ENCODE data around the gene PRX. TPM values are rescaled to one million over a fixed set of nuclear protein-coding genes. Genes with fewer than 3 reads are reported as not detected.
A peak's percentile ranks its signal among the peaks of the same experiment; 100 is the strongest.

The PRX gene
- total and polyA plus RNA-seq, 2 of the 13 experiments (the other 11 are each of a cell fraction or from before 2014, with no cell fraction given) = 0.66 TPM

DNA sequence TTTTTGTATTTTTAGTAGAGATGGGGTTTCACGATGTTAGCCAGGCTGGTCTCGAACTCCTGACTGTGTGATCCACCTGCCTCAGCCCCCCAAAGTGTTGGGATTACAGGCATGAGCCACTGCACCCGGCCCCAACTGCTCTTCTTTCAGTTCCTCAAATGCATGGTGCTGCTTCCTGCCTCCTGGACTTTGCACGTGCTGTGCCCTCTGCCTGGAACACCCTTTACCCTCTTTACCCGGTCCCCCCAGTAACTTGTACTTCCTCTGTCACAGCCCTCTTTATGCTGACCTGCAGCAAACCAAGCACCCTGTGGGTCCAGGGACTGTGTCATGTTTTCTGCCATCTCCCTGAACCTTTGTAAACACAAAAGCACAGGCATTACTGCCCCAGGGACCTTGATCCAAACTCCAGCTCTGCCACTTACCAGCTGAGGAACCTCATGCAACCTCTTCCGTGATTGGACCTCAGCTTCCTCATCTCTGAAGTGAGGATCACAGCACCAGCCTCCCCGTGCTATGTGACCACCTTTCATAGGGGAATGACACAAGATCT, 48.6 kb upstream of the PRX start (continued):
- TF ChIP-seq, protein P1, sequence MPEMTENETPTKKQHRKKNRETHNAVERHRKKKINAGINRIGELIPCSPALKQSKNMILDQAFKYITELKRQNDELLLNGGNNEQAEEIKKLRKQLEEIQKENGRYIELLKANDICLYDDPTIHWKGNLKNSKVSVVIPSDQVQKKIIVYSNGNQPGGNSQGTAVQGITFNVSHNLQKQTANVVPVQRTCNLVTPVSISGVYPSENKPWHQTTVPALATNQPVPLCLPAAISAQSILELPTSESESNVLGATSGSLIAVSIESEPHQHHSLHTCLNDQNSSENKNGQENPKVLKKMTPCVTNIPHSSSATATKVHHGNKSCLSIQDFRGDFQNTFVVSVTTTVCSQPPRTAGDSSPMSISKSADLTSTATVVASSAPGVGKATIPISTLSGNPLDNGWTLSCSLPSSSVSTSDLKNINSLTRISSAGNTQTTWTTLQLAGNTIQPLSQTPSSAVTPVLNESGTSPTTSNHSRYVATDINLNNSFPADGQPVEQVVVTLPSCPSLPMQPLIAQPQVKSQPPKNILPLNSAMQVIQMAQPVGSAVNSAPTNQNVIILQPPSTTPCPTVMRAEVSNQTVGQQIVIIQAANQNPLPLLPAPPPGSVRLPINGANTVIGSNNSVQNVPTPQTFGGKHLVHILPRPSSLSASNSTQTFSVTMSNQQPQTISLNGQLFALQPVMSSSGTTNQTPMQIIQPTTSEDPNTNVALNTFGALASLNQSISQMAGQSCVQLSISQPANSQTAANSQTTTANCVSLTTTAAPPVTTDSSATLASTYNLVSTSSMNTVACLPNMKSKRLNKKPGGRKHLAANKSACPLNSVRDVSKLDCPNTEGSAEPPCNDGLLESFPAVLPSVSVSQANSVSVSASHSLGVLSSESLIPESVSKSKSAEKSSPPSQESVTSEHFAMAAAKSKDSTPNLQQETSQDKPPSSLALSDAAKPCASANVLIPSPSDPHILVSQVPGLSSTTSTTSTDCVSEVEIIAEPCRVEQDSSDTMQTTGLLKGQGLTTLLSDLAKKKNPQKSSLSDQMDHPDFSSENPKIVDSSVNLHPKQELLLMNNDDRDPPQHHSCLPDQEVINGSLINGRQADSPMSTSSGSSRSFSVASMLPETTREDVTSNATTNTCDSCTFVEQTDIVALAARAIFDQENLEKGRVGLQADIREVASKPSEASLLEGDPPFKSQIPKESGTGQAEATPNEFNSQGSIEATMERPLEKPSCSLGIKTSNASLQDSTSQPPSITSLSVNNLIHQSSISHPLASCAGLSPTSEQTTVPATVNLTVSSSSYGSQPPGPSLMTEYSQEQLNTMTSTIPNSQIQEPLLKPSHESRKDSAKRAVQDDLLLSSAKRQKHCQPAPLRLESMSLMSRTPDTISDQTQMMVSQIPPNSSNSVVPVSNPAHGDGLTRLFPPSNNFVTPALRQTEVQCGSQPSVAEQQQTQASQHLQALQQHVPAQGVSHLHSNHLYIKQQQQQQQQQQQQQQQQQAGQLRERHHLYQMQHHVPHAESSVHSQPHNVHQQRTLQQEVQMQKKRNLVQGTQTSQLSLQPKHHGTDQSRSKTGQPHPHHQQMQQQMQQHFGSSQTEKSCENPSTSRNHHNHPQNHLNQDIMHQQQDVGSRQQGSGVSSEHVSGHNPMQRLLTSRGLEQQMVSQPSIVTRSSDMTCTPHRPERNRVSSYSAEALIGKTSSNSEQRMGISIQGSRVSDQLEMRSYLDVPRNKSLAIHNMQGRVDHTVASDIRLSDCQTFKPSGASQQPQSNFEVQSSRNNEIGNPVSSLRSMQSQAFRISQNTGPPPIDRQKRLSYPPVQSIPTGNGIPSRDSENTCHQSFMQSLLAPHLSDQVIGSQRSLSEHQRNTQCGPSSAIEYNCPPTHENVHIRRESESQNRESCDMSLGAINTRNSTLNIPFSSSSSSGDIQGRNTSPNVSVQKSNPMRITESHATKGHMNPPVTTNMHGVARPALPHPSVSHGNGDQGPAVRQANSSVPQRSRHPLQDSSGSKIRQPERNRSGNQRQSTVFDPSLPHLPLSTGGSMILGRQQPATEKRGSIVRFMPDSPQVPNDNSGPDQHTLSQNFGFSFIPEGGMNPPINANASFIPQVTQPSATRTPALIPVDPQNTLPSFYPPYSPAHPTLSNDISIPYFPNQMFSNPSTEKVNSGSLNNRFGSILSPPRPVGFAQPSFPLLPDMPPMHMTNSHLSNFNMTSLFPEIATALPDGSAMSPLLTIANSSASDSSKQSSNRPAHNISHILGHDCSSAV (CRISPR knock-in tag; IDR thresholded peaks at IDR 0.05; ENCODE audit: borderline replicate concordance) = no peak
- TF ChIP-seq, protein P2, sequence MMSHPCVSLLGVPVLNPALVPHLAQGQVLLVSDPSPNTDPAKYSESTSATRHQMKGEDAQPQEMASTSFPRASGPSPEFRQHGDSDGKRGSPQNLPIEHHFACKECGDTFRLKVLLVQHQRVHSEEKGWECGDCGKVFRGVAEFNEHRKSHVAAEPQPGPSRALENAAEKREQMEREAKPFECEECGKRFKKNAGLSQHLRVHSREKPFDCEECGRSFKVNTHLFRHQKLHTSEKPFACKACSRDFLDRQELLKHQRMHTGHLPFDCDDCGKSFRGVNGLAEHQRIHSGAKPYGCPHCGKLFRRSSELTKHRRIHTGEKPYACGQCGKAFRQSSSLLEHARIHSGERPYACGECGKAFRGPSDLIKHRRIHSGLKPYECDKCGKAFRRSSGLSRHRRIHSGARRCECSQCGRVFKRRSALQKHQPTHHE (CRISPR knock-in tag; IDR thresholded peaks at IDR 0.05; ENCODE audit: borderline replicate concordance) = no peak
- TF ChIP-seq MIXL1 (CRISPR knock-in tag; IDR thresholded peaks at IDR 0.05) (peak; percentile 65; the same call in 1 of the 2 replicates), SATB2 (CRISPR knock-in tag; IDR thresholded peaks at IDR 0.05) (no peak), SOX6 (IDR thresholded peaks at IDR 0.05) (no peak), SOX6 (CRISPR knock-in tag; IDR thresholded peaks at IDR 0.05) (peak; percentile 48), ZNF33B (CRISPR knock-in tag; IDR thresholded peaks at IDR 0.05) (no peak), ZNF225 (CRISPR knock-in tag; IDR thresholded peaks at IDR 0.05) (0 out of 2 replicates have a peak, but pooled peaks have one; percentile 20), IRF2 (CRISPR knock-in tag; IDR thresholded peaks at IDR 0.05) (0 out of 2 replicates have a peak, but pooled peaks have one; percentile 10), IKZF4 (CRISPR knock-in tag; IDR thresholded peaks at IDR 0.05; ENCODE audit: borderline replicate concordance, low read depth, not compliant biosample characterization) (no peak), ZNF343 (CRISPR knock-in tag; IDR thresholded peaks at IDR 0.05) (no peak), NFATC3 (CRISPR knock-in tag; IDR thresholded peaks at IDR 0.05) (no peak), ZNF7 (CRISPR knock-in tag; IDR thresholded peaks at IDR 0.05) (no peak)
- TF ChIP-seq, protein P3, sequence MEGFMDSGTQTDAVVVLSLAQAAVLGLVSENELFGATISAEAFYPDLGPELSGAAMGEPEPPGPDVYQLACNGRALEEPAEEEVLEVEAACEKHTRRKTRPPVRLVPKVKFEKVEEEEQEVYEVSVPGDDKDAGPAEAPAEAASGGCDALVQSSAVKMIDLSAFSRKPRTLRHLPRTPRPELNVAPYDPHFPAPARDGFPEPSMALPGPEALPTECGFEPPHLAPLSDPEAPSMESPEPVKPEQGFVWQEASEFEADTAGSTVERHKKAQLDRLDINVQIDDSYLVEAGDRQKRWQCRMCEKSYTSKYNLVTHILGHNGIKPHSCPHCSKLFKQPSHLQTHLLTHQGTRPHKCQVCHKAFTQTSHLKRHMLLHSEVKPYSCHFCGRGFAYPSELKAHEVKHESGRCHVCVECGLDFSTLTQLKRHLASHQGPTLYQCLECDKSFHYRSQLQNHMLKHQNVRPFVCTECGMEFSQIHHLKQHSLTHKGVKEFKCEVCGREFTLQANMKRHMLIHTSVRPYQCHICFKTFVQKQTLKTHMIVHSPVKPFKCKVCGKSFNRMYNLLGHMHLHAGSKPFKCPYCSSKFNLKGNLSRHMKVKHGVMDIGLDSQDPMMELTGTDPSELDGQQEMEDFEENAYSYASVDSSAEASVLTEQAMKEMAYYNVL (CRISPR knock-in tag; IDR thresholded peaks at IDR 0.05; ENCODE audit: borderline replicate concordance) = peak; percentile 79; the same call in 1 of the 2 replicates
- TF ChIP-seq, protein P4, sequence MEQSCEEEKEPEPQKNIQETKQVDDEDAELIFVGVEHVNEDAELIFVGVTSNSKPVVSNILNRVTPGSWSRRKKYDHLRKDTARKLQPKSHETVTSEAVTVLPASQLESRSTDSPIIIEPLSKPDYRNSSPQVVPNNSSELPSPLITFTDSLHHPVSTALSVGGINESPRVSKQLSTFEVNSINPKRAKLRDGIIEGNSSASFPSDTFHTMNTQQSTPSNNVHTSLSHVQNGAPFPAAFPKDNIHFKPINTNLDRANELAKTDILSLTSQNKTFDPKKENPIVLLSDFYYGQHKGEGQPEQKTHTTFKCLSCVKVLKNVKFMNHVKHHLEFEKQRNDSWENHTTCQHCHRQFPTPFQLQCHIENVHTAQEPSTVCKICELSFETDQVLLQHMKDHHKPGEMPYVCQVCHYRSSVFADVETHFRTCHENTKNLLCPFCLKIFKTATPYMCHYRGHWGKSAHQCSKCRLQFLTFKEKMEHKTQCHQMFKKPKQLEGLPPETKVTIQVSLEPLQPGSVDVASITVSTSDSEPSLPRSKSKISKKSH (CRISPR knock-in tag; IDR thresholded peaks at IDR 0.05; ENCODE audit: borderline replicate concordance) = no peak
- TF ChIP-seq, protein P5, sequence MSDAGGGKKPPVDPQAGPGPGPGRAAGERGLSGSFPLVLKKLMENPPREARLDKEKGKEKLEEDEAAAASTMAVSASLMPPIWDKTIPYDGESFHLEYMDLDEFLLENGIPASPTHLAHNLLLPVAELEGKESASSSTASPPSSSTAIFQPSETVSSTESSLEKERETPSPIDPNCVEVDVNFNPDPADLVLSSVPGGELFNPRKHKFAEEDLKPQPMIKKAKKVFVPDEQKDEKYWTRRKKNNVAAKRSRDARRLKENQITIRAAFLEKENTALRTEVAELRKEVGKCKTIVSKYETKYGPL (CRISPR knock-in tag; IDR thresholded peaks at IDR 0.05) = no peak

All from HepG2 (cell line).